GM18526 (cell line): ENCODE data around the gene DPP4.

Experiments used
- POLR2A ChIP-seq: IDR thresholded peaks from 3 replicates; pipeline ENCODE4 v1.6.1; 2011; ENCODE audit not compliant: insufficient read length; ENCODE audit errors: extremely low read depth

Gene DPP4

GRCh38 chr2:162017233-162017632 is 56.8 kb downstream of the DPP4 start:
- TF ChIP-seq POLR2A: no peak

GRCh38 chr2:162016080-162016479 is 57.9 kb downstream of the DPP4 start:
- no peak for TF ChIP-seq POLR2A

- TF ChIP-seq POLR2A: no peak
Measured at GRCh38 chr2:162014751-162015150, 59.3 kb downstream of the DPP4 start.

GRCh38 chr2:162013514-162014475 is 60.2 kb downstream of the DPP4 start:
- no peak for TF ChIP-seq POLR2A

- no peak for TF ChIP-seq POLR2A
Measured at GRCh38 chr2:162012565-162013058, 61.4 kb downstream of the DPP4 start.

- no peak for TF ChIP-seq POLR2A
Measured at GRCh38 chr2:162011706-162012564, 62.1 kb downstream of the DPP4 start.

GRCh38 chr2:162009543-162009942 is 64.5 kb downstream of the DPP4 start:
- no peak for TF ChIP-seq POLR2A

GRCh38 chr2:162007447-162008040 is 66.5 kb downstream of the DPP4 start:
- no peak for TF ChIP-seq POLR2A

- TF ChIP-seq POLR2A: no peak
Measured at GRCh38 chr2:162006337-162006736, 67.7 kb downstream of the DPP4 start.

- TF ChIP-seq POLR2A: no peak
Measured at GRCh38 chr2:162004031-162004430, 70.0 kb downstream of the DPP4 start.

GRCh38 chr2:162002623-162003235 is 71.3 kb downstream of the DPP4 start:
- no peak for TF ChIP-seq POLR2A

GRCh38 chr2:162000431-162000830 is 73.6 kb downstream of the DPP4 start:
- TF ChIP-seq POLR2A: no peak

- TF ChIP-seq POLR2A: no peak
Measured at GRCh38 chr2:161999321-161999720, 74.7 kb downstream of the DPP4 start.

GRCh38 chr2:161998857-161999256 is 75.2 kb downstream of the DPP4 start:
- no peak for TF ChIP-seq POLR2A
